ENCODE results near the gene KCNH5.

DNA sequence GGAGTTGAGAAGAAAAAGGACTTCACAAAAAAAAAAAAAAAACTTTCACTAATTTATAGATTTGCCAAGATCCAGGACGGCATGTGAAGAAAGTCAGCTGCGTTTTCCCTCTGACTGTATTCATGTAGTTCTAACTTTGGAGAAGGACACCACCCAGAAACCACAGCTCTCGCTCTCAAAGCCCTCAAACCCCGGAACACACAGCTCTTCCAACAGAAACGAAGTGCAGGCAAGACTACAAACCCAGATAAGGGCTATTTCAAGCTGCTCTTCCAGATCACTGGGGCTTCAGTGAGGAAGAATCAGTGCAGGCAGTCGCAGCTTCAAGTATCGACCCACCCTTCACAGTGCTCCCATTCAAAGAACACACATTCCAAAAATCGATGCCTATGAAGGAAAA is 13.2 kb downstream of the KCNH5 start:
- TF ChIP-seq GATA2 (IDR thresholded peaks at IDR 0.05; ENCODE audit: low read depth, low read length) = no peak
- TF ChIP-seq GATA3 (IDR thresholded peaks at IDR 0.05; ENCODE audit: low read depth, low read length) = no peak

Data from SH-SY5Y (cell line).